Upper lobe of right lung (tissue), 1 donor: ENCODE measurements around the gene NOTCH1. TPM values are rescaled to one million over a fixed set of nuclear protein-coding genes. Genes with fewer than 3 reads are reported as not detected.
A peak's percentile ranks its signal among the peaks of the same experiment; 100 is the strongest.

Experiments used
- ATAC-seq: fragments of 200-7000 bp; cut with Tn5 transposase; one replicate; pipeline ENCODE4 v1.9.1; 2020; ENCODE audit warnings: mild to moderate bottlenecking, moderate library complexity
- DNase-seq: peaks from one replicate; pipeline ENCODE4 v3.0.0-alpha.2; 2020
- H3K27ac ChIP-seq: fragments of 200-600 bp; one replicate; pipeline ENCODE4 v1.8.0; 2022
- H3K27me3 ChIP-seq: fragments of 200-600 bp; one replicate; pipeline ENCODE4 v1.8.0; 2022; ENCODE audit warnings: mild to moderate bottlenecking
- H3K36me3 ChIP-seq: fragments of 200-600 bp; one replicate; pipeline ENCODE4 v1.8.0; 2022
- H3K4me1 ChIP-seq: fragments of 200-600 bp; one replicate; pipeline ENCODE4 v1.8.0; 2022
- H3K4me3 ChIP-seq: fragments of 200-600 bp; one replicate; pipeline ENCODE4 v1.8.0; 2022; ENCODE audit warnings: mild to moderate bottlenecking
- H3K9me3 ChIP-seq: fragments of 200-600 bp; one replicate; pipeline ENCODE4 v1.8.0; 2022
- CTCF ChIP-seq: fragments of 200-600 bp; IDR thresholded peaks from one replicate; pipeline ENCODE4 v1.8.0; 2022; ENCODE audit warnings: antibody characterized with exemption
- intact Hi-C: fragments of 100-400 bp; cut with DNase I; formaldehyde crosslinking; loops from one replicate; pipeline ENCODE4 v1.11.0; 2022
- total RNA-seq: library from RNA; stranded (reverse); fragmentation: NEBNext Ultra II Directional; extraction: Animal tissue kit (Norgen Biotek cat#: 25700); gene quantifications from one replicate; pipeline ENCODE4 v1.2.1, GENCODE V29; 2021
- donor health status: DM: no; HTN: yes; CAD: no; lungs with severe emphysema.

The NOTCH1 gene
- total RNA-seq, 1 donor from 2014 or later: 114 TPM

- DNase-seq (no peak), ATAC-seq (no peak)
- Histone ChIP-seq H3K27ac (no peak overlapping the region), H3K36me3 (no peaks in the 10 kb centered on the region), H3K4me1 (peaks cover 33% of the 10 kb centered on the region), H3K4me3 (no peak overlapping the region), H3K27me3 (no peaks in the 10 kb centered on the region), H3K9me3 (no peaks in the 10 kb centered on the region)
- intact Hi-C loops: no loop called here
- no peak for TF ChIP-seq CTCF
Measured at GRCh38 chr9:136556166-136556565, 10.3 kb upstream of the NOTCH1 start.

GRCh38 chr9:136554870-136555269 is 9.0 kb upstream of the NOTCH1 start:
- Histone ChIP-seq H3K4me1 (peaks cover 43% of the 10 kb centered on the region), H3K36me3 (no peaks in the 10 kb centered on the region), H3K27ac (no peak overlapping the region), H3K27me3 (no peaks in the 10 kb centered on the region), H3K4me3 (no peak overlapping the region), H3K9me3 (no peaks in the 10 kb centered on the region)
- peak; percentile 70 for ATAC-seq
- TF ChIP-seq CTCF: no peak
- intact Hi-C loops: no loop called here
- DNase-seq: peak; percentile 86

GRCh38 chr9:136553581-136553980 is 7.7 kb upstream of the NOTCH1 start:
- Histone ChIP-seq H3K4me1 (peaks cover 36% of the 10 kb centered on the region), H3K27ac (no peak overlapping the region), H3K36me3 (no peaks in the 10 kb centered on the region), H3K9me3 (no peaks in the 10 kb centered on the region), H3K27me3 (no peaks in the 10 kb centered on the region), H3K4me3 (no peak overlapping the region)
- intact Hi-C loops: no loop called here
- TF ChIP-seq CTCF: no peak
- ATAC-seq (no peak), DNase-seq (no peak)

GRCh38 chr9:136552117-136552703 is 6.4 kb upstream of the NOTCH1 start:
- Histone ChIP-seq H3K27me3 (no peaks in the 10 kb centered on the region), H3K4me3 (no peak overlapping the region), H3K9me3 (no peaks in the 10 kb centered on the region), H3K36me3 (no peaks in the 10 kb centered on the region), H3K4me1 (peaks cover 34% of the 10 kb centered on the region), H3K27ac (peak overlapping the region; percentile 66)
- DNase-seq (no peak), ATAC-seq (no peak)
- intact Hi-C loops: no loop called here
- TF ChIP-seq CTCF: no peak

GRCh38 chr9:136551401-136552116 is 5.7 kb upstream of the NOTCH1 start:
- peaks cover 37% of the 10 kb centered on the region for H3K4me1 ChIP-seq
- peak; percentile 24 for ATAC-seq

More at GRCh38 chr9:136551401-136552116, 5.7 kb upstream of the NOTCH1 start:
- Histone ChIP-seq H3K4me3 (no peak overlapping the region), H3K27me3 (no peaks in the 10 kb centered on the region), H3K36me3 (no peaks in the 10 kb centered on the region), H3K27ac (peak overlapping the region; percentile 55), H3K9me3 (no peaks in the 10 kb centered on the region)
- intact Hi-C loops: no loop called here
- no peak for DNase-seq
- no peak for TF ChIP-seq CTCF
